PC-3 (cell line): ENCODE measurements around the gene TSEN2. TPM values are rescaled to one million over a fixed set of nuclear protein-coding genes. Genes with fewer than 3 reads are reported as not detected.
A peak's percentile ranks its signal among the peaks of the same experiment; 100 is the strongest.
"Not testable (repeated sequence)": the region's sequence is repeated elsewhere in the genome, so short reads cannot be mapped to it uniquely, and the experiment has no call there.

Experiments
- ATAC-seq: fragments of 200-7000 bp; cut with Tn5 transposase; 2 replicates; pipeline ENCODE4 v1.9.1; 2020; ENCODE audit warnings: mild to moderate bottlenecking, moderate library complexity
- BruUV-seq: library from RNA; stranded (reverse); fragments of 400-500 nt; replicated peaks from 2 replicates; lab custom pipeline; 2021; lab: Mats Ljungman, UMichigan
- CTCF ChIA-PET: fragments of 300-600 bp; sonication (Branson Sonifier 250); formaldehyde crosslinking; loops from one replicate; lab custom pipeline; 2022; ENCODE audit warnings: antibody characterized with exemption; lab: Charles Lee
- POLR2A ChIA-PET: fragments of 300-600 bp; sonication (Branson Sonifier 250); formaldehyde crosslinking; loops from one replicate; lab custom pipeline; 2022; ENCODE audit warnings: antibody characterized with exemption; ENCODE audit not compliant: unreplicated experiment; lab: Charles Lee
- DNase-seq: peaks from one replicate; pipeline ENCODE4 v3.0.0-alpha.2; 2015
- H2AFZ ChIP-seq: fragments of 300-600 bp; sonication (generic); 2 replicates; pipeline ENCODE4 v1.6.0; 2016; ENCODE audit warnings: antibody characterized with exemption, low read length
- H3F3A ChIP-seq: fragments of 300-600 bp; sonication (generic); one replicate; pipeline ENCODE4 v1.6.0; 2017; ENCODE audit warnings: antibody characterized with exemption, low read length, control low read depth, mild to moderate bottlenecking; ENCODE audit not compliant: unreplicated experiment
- H3K27ac ChIP-seq: fragments of 300-600 bp; sonication (generic); 2 replicates; pipeline ENCODE4 v1.5.1; 2016; ENCODE audit warnings: mild to moderate bottlenecking, low read length
- H3K27me3 ChIP-seq: fragments of 300-600 bp; sonication (generic); 2 replicates; pipeline ENCODE4 v1.6.1; 2016; ENCODE audit warnings: low read length, mixed read lengths
- H3K36me3 ChIP-seq: fragments of 300-600 bp; sonication (generic); 2 replicates; pipeline ENCODE4 v1.6.1; 2016; ENCODE audit warnings: low read depth, mixed run types, low read length, mixed read lengths
- H3K4me1 ChIP-seq: fragments of 300-600 bp; sonication (generic); 2 replicates; pipeline ENCODE4 v1.5.1; 2016; ENCODE audit warnings: low read length; ENCODE audit not compliant: insufficient read depth
- H3K4me2 ChIP-seq: fragments of 300-600 bp; sonication (generic); 2 replicates; pipeline ENCODE4 v1.6.0; 2016; ENCODE audit warnings: low read length
- H3K4me3 ChIP-seq: fragments of 300-600 bp; sonication (generic); 2 replicates; pipeline ENCODE4 v1.5.1; 2016; ENCODE audit warnings: mild to moderate bottlenecking, low read length, mixed read lengths
- H3K79me2 ChIP-seq: fragments of 300-600 bp; sonication (generic); 2 replicates; pipeline ENCODE4 v1.6.1; 2017; ENCODE audit warnings: low read length, mixed read lengths
- H3K9ac ChIP-seq: fragments of 300-600 bp; sonication (generic); 2 replicates; pipeline ENCODE4 v1.6.0; 2016; ENCODE audit warnings: mild to moderate bottlenecking, low read length
- H3K9me2 ChIP-seq: fragments of 300-600 bp; sonication (generic); replicated peaks from 2 replicates; pipeline ENCODE4 v1.6.1; 2016; ENCODE audit warnings: mixed run types, low read length, mixed read lengths
- H3K9me3 ChIP-seq: fragments of 300-600 bp; sonication (generic); 2 replicates; pipeline ENCODE4 v1.6.1; 2016; ENCODE audit warnings: low read length, mixed read lengths
- H4K20me1 ChIP-seq: fragments of 300-600 bp; sonication (generic); 2 replicates; pipeline ENCODE4 v1.6.1; 2016; ENCODE audit warnings: low read length, mixed read lengths
- EZH2 ChIP-seq: fragments of 300-600 bp; sonication (generic); IDR thresholded peaks from one replicate; pipeline ENCODE4 v1.6.1; 2017; ENCODE audit warnings: antibody characterized with exemption, mild to moderate bottlenecking, low read length; ENCODE audit not compliant: unreplicated experiment
- EZH2phosphoT487 ChIP-seq: fragments of 300-600 bp; sonication (generic); IDR thresholded peaks from 2 replicates; pipeline ENCODE4 v1.6.1; 2018; ENCODE audit warnings: mild to moderate bottlenecking, antibody characterized with exemption, low read length, borderline replicate concordance
- intact Hi-C: fragments of 100-400 bp; cut with micrococcal nuclease; formaldehyde crosslinking; loops from 2 replicates; pipeline ENCODE4 v1.9.0; 2023
- total RNA-seq: library from RNA; depleted of rRNA; stranded (reverse); fragments of >200 nt; gene quantifications from 2 replicates; pipeline ENCODE4 v1.2.3, GENCODE V29; 2014
- TF ChIP-seq, protein P1 (sequence below): fragments of 300-600 bp; sonication (generic); conservative IDR thresholded peaks from 2 replicates; pipeline ENCODE4 v1.5.1; 2017; ENCODE audit warnings: antibody characterized with exemption, low read depth, mild to moderate bottlenecking, low read length

Gene TSEN2
- total RNA-seq, 1 experiment from 2014 or later = 40.2 TPM

GRCh38 chr3:12536423-12536822 is 52.1 kb downstream of the TSEN2 start:
- Histone ChIP-seq H3K79me2 (no peaks in the 10 kb centered on the region), H3K4me2 (no peak overlapping the region), H4K20me1 (no peaks in the 10 kb centered on the region), H3F3A (peaks cover 2% of the 10 kb centered on the region), H3K4me3 (no peak overlapping the region), H3K27ac (no peak overlapping the region), H2AFZ (no peak overlapping the region), H3K9ac (no peak overlapping the region), H3K4me1 (no peaks in the 10 kb centered on the region), H3K36me3 (peaks cover 41% of the 10 kb centered on the region), H3K9me3 (no peaks in the 10 kb centered on the region), H3K9me2 (no peaks in the 10 kb centered on the region), H3K27me3 (no peaks in the 10 kb centered on the region)
- ATAC-seq = peak; percentile 20; the same call in 1 of the 2 replicates
- no peak for TF ChIP-seq EZH2phosphoT487
- TF ChIP-seq, protein P1, sequence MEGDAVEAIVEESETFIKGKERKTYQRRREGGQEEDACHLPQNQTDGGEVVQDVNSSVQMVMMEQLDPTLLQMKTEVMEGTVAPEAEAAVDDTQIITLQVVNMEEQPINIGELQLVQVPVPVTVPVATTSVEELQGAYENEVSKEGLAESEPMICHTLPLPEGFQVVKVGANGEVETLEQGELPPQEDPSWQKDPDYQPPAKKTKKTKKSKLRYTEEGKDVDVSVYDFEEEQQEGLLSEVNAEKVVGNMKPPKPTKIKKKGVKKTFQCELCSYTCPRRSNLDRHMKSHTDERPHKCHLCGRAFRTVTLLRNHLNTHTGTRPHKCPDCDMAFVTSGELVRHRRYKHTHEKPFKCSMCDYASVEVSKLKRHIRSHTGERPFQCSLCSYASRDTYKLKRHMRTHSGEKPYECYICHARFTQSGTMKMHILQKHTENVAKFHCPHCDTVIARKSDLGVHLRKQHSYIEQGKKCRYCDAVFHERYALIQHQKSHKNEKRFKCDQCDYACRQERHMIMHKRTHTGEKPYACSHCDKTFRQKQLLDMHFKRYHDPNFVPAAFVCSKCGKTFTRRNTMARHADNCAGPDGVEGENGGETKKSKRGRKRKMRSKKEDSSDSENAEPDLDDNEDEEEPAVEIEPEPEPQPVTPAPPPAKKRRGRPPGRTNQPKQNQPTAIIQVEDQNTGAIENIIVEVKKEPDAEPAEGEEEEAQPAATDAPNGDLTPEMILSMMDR = peak; percentile 38; the same call in 1 of the 2 replicates
- no peak for TF ChIP-seq EZH2
- DNase-seq = no peak
- intact Hi-C loops = no loop called here
- POLR2A ChIA-PET = no interaction called here
- CTCF ChIA-PET = interaction anchor here (0.5 kb wide), 1 partner anchor 348 kb away, joined by 3 read pairs; no protein-coding TSS in a partner anchor
- BruUV-seq = no TSS peak

GRCh38 chr3:12541625-12542024 is 57.3 kb downstream of the TSEN2 start:
- ATAC-seq (no peak), DNase-seq (no peak)
- no peak overlapping the region for H3K4me2 ChIP-seq
- H3K27ac ChIP-seq = no peak overlapping the region
- BruUV-seq = no TSS peak
- no peaks in the 10 kb centered on the region for H3K9me3 ChIP-seq
- peaks cover 9% of the 10 kb centered on the region for H3F3A ChIP-seq
- CTCF ChIA-PET = no interaction called here
- POLR2A ChIA-PET = no interaction called here
- H3K9ac ChIP-seq = no peak overlapping the region
- no peak overlapping the region for H2AFZ ChIP-seq
- H3K79me2 ChIP-seq = no peaks in the 10 kb centered on the region
- H3K4me1 ChIP-seq = peaks cover 21% of the 10 kb centered on the region
- peaks cover 16% of the 10 kb centered on the region for H3K36me3 ChIP-seq
- intact Hi-C loops = loop anchor here (5.0 kb wide), 1 partner anchor 404 kb away; no protein-coding TSS in a partner anchor
- H3K4me3 ChIP-seq = no peak overlapping the region
- no peaks in the 10 kb centered on the region for H4K20me1 ChIP-seq
- H3K9me2 ChIP-seq = no peaks in the 10 kb centered on the region
- no peaks in the 10 kb centered on the region for H3K27me3 ChIP-seq
- TF ChIP-seq EZH2phosphoT487 (no peak), EZH2 (no peak)
- TF ChIP-seq, protein P1 = no peak

- not testable (repeated sequence) for BruUV-seq, ATAC-seq, H3K27me3 ChIP-seq, H3F3A ChIP-seq, H3K27ac ChIP-seq, DNase-seq, H3K9me2 ChIP-seq, H3K79me2 ChIP-seq, H3K9ac ChIP-seq, H3K9me3 ChIP-seq, H2AFZ ChIP-seq, H4K20me1 ChIP-seq
- Histone ChIP-seq H3K4me3 (peak overlapping the region; percentile 74; the same call in 1 of the 2 replicates), H3K4me2 (peak overlapping the region; percentile 94; the same call in 1 of the 2 replicates), H3K36me3 (peaks cover 16% of the 10 kb centered on the region), H3K4me1 (peaks cover 21% of the 10 kb centered on the region)
- ChIA-PET CTCF (interaction anchor here (1.1 kb wide), 1 partner anchor 35 kb away, joined by 7 read pairs; no protein-coding TSS in a partner anchor), POLR2A (interaction anchor here (0.6 kb wide), 1 partner anchor 9 kb away, joined by 4 read pairs; no protein-coding TSS in a partner anchor)
- intact Hi-C loops = loop anchor here (5.0 kb wide), 1 partner anchor 406 kb away; no protein-coding TSS in a partner anchor
These were observed 59.2 kb downstream of the TSEN2 start for GRCh38 chr3:12543497-12543896.
